ENCODE results near the gene SCARB2. TPM values are rescaled to one million over a fixed set of nuclear protein-coding genes. Genes with fewer than 3 reads are reported as not detected.

Gene SCARB2
- total and polyA plus RNA-seq, 2 donors (not counting 3 experiments of a cell fraction or from before 2014, with no cell fraction given): 75.2 to 116 TPM

GRCh38 chr4:76215077-76215476, 1.5 kb upstream of the SCARB2 start:
- TF ChIP-seq POLR2A (IDR thresholded peaks at IDR 0.05; ENCODE audit: low read depth, low read length) (no peak), EZH2 (IDR thresholded peaks at IDR 0.05; ENCODE audit: borderline replicate concordance, low read depth, low read length, severe bottlenecking) (no peak), POLR2AphosphoS5 (IDR thresholded peaks at IDR 0.05; ENCODE audit: insufficient read depth, low read depth, low read length) (no peak), MAX (IDR thresholded peaks at IDR 0.05; ENCODE audit: insufficient read depth, insufficient read length) (no peak), CTCF (IDR thresholded peaks at IDR 0.05; ENCODE audit: extremely low read depth in 1 of 2, insufficient read depth in 1 of 2, low read depth in 1 of 2, low read length in 2 of 2) (no peak), FOS (IDR thresholded peaks at IDR 0.05; ENCODE audit: borderline replicate concordance, insufficient read depth, low read length) (no peak), JUN (IDR thresholded peaks at IDR 0.05; ENCODE audit: borderline replicate concordance, insufficient read depth, insufficient read length, low read depth) (no peak), MYC (IDR thresholded peaks at IDR 0.05; ENCODE audit: low read depth, low read length) (no peak), GATA2 (IDR thresholded peaks at IDR 0.05; ENCODE audit: insufficient read depth, insufficient read length, low read depth, low read length) (no peak)
- FAIRE-seq (peak; percentile 24), DNase-seq (ENCODE audit: low read depth, low spot score) (no peak)
- no peaks in the 10 kb centered on the region for H4K20me1 ChIP-seq (replicated peaks; ENCODE audit: control insufficient read depth, extremely low read depth, insufficient read depth, low read length)
- H3K27me3 ChIP-seq (ENCODE audit: control insufficient read depth in 2 of 2, insufficient read depth in 2 of 2, low read length in 2 of 2): no peaks in the 10 kb centered on the region
- H3K9ac ChIP-seq (replicated peaks; ENCODE audit: extremely low read depth, insufficient read depth, low read length): no peak overlapping the region
- H3K9me1 ChIP-seq (replicated peaks; ENCODE audit: control insufficient read depth, extremely low read depth, insufficient read depth, low read length): no peaks in the 10 kb centered on the region
- BruUV-seq (replicated peaks): no TSS peak
- dilution Hi-C loops (cut with MboI; ENCODE audit: extremely low pct_ligation_motif_present, low sequenced_read_pairs): no loop called here
- H3K27ac ChIP-seq (ENCODE audit: insufficient read depth, low read depth, low read length): no peak overlapping the region
- peaks cover 30% of the 10 kb centered on the region for H3K4me1 ChIP-seq (ENCODE audit: control insufficient read depth, extremely low read depth, insufficient read depth, low read length)
- ChIA-PET POLR2A (no interaction called here), CTCF (interaction anchor here (0.7 to 9.1 kb wide), 2 partner anchors 36 to 163 kb away, joined by 5 to 89 read pairs; no protein-coding TSS in a partner anchor)
- no peak overlapping the region for H2AFZ ChIP-seq (ENCODE audit: low read depth, low read length)
- no peaks in the 10 kb centered on the region for H3K36me3 ChIP-seq (ENCODE audit: control insufficient read depth in 2 of 2, extremely low read depth in 1 of 2, insufficient read depth in 2 of 2, low read length in 2 of 2)
- no peaks in the 10 kb centered on the region for H3K9me3 ChIP-seq (replicated peaks; ENCODE audit: control insufficient read depth, insufficient read depth, low read length)
- intact Hi-C loops (cut with micrococcal nuclease): no loop called here
- no peak overlapping the region for H3K4me2 ChIP-seq (ENCODE audit: insufficient read depth, low read length)
- no peak overlapping the region for H3K4me3 ChIP-seq (replicated peaks in 1 of 3; ENCODE audit: insufficient read depth in 1 of 3, low read depth in 1 of 3, low read length in 3 of 3)
- peaks cover 30% of the 10 kb centered on the region for H3K79me2 ChIP-seq (ENCODE audit: control insufficient read depth, insufficient read depth, low read length)
